PC-9 (cell line): Measurements from ENCODE around the gene ZXDB.

ENCODE experiments used
- EZH2 ChIP-seq: fragments of 200-600 bp; sonication (generic); IDR thresholded peaks from 2 replicates; pipeline ENCODE4 v1.8.0; 2017; ENCODE audit warnings: antibody characterized with exemption, low read depth
- TF ChIP-seq, protein P1 (sequence below): fragments of 200-600 bp; sonication (generic); conservative IDR thresholded peaks from 2 replicates; pipeline ENCODE4 v1.6.1; 2017; ENCODE audit warnings: mixed run types, antibody characterized with exemption, mild to moderate bottlenecking, moderate library complexity

DNA sequence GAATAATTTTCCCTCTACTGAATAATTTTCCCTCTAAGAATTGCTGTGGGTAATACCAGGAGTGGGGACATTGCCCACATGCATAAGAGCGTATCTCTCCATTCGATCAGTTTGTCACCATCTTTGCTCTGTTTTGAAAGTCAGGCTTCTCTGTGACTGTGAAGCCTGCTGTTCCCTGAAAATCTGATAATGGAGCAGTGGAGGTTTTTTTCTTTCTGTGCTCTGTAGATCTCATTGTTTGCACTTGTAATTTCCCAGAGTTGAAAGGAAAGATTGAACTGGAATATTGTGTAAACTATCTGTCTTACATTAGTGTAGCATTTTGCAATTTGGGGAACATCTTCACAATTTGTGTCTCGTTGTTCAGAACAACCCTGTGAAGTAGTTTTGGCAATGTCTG, 4.3 kb downstream of the ZXDB start:
- TF ChIP-seq, protein P1, sequence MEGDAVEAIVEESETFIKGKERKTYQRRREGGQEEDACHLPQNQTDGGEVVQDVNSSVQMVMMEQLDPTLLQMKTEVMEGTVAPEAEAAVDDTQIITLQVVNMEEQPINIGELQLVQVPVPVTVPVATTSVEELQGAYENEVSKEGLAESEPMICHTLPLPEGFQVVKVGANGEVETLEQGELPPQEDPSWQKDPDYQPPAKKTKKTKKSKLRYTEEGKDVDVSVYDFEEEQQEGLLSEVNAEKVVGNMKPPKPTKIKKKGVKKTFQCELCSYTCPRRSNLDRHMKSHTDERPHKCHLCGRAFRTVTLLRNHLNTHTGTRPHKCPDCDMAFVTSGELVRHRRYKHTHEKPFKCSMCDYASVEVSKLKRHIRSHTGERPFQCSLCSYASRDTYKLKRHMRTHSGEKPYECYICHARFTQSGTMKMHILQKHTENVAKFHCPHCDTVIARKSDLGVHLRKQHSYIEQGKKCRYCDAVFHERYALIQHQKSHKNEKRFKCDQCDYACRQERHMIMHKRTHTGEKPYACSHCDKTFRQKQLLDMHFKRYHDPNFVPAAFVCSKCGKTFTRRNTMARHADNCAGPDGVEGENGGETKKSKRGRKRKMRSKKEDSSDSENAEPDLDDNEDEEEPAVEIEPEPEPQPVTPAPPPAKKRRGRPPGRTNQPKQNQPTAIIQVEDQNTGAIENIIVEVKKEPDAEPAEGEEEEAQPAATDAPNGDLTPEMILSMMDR, result no peak
- TF ChIP-seq EZH2, result no peak
